GM12873 (cell line): Measurements from ENCODE around the gene VDAC1.

ENCODE experiments used
- CTCF ChIP-seq: IDR thresholded peaks from 2 replicates; pipeline ENCODE4 v1.5.1; 2012; ENCODE audit warnings: low read depth, mild to moderate bottlenecking, moderate library complexity, low read length, control low read depth; ENCODE audit not compliant: insufficient read depth; ENCODE audit errors: missing control alignments

Gene VDAC1

GRCh38 chr5:133967698-133968203 lies 37.0 kb downstream of the VDAC1 start:
- no peak for TF ChIP-seq CTCF

GRCh38 chr5:133967124-133967523 lies 37.7 kb downstream of the VDAC1 start:
- no peak for TF ChIP-seq CTCF

DNA sequence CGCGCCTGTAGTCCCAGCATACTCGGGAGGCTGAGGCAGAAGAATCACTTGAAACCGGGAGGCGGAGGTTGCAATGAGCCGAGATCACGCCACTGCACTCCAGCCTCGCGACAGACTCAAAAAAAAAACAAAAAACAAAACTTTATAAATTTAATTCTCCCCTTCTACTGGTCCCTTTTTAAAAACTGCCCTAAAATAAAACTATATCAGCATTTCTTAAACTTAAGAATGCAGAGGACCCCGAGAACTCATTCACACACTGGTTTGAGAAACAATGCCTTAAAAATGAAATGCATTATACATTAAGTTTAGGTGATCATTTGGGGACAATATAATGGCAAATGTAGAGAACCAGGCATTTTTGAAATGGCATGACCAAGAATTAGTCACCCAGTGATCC lies 38.7 kb downstream of the VDAC1 start:
- TF ChIP-seq CTCF: no peak

- TF ChIP-seq CTCF: no peak
Observed at GRCh38 chr5:133963493-133964128, 41.2 kb downstream of the VDAC1 start.

DNA sequence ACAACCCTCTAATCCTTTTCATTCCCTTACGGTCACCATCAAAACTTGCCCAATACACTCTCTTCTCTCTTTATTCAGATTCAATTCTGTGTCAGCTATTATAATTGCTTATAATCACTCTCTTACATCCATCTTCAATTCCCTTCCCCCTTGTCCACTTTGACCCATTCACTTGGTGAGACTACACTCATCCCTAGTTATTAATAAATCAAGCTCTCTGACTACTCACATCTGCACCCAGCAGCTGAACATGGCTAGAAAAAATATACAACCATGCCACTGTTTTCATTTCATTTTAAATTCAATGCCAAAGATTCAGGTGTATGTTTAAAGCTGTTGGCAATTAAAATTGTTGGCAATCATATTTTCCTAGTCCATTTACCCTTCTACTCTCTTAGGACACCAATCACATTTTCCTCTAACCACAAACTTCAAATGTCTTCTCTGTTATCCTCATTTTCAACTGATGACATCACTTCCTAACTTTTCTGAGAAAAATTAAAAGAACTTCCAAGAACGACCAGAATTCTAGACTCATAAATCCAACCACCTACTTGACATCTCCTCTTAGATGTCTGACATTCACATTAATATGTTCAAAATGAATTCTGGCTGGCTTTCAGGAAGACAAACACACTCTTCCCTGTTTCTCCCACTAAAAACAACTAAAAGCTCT lies 41.8 kb downstream of the VDAC1 start:
- TF ChIP-seq CTCF: no peak

GRCh38 chr5:133962131-133962530 lies 42.6 kb downstream of the VDAC1 start:
- no peak for TF ChIP-seq CTCF

- TF ChIP-seq CTCF: no peak
Observed at GRCh38 chr5:133959643-133960042, 45.1 kb downstream of the VDAC1 start.
